ENCODE data around the gene GAS7.

Gene GAS7

DNA sequence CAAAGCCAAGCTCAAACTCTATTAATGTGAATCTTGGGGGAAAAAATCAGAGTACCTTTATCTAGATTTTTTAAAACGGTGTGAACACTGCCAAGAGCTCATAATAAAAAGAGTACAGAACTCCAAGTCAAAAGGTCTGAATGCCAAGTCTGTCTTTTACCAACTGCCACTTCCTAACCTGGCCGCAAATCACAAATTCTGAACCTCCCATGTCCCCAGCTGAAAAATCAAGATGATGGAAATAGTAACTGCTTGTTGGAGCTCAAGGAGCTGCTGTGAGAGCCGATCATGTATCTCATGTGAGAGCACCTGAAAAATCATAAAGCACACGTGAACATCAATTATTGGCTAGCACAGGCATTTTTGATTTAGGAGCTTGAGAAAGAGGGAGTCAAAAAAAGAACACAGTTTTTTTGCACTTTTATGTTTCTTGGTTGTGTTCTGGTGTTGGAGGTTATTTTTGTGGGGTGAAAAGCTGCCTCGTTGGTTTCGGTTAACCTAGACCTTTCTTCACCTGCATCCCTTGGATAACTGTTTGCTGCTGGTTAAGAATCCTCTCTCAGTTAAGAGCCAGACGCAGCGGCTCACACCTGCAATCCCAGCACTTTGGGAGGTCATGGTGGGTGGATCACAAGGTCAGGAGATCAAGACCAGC, 50.5 kb downstream of the GAS7 start:
- TF ChIP-seq, protein P1, sequence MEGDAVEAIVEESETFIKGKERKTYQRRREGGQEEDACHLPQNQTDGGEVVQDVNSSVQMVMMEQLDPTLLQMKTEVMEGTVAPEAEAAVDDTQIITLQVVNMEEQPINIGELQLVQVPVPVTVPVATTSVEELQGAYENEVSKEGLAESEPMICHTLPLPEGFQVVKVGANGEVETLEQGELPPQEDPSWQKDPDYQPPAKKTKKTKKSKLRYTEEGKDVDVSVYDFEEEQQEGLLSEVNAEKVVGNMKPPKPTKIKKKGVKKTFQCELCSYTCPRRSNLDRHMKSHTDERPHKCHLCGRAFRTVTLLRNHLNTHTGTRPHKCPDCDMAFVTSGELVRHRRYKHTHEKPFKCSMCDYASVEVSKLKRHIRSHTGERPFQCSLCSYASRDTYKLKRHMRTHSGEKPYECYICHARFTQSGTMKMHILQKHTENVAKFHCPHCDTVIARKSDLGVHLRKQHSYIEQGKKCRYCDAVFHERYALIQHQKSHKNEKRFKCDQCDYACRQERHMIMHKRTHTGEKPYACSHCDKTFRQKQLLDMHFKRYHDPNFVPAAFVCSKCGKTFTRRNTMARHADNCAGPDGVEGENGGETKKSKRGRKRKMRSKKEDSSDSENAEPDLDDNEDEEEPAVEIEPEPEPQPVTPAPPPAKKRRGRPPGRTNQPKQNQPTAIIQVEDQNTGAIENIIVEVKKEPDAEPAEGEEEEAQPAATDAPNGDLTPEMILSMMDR (IDR thresholded peaks at IDR 0.05; ENCODE audit: control insufficient read depth, insufficient read depth, low read depth, low read length, missing control alignments) = no peak
- no peak for DNase-seq (ENCODE audit: low read depth)
- H3K4me3 ChIP-seq (ENCODE audit: control insufficient read depth, low read depth, low read length) = no peak overlapping the region

GRCh38 chr17:10147040-10147439, 51.4 kb downstream of the GAS7 start:
- DNase-seq (ENCODE audit: low read depth) = no peak
- no peak overlapping the region for H3K4me3 ChIP-seq (ENCODE audit: control insufficient read depth, low read depth, low read length)
- TF ChIP-seq, protein P1 (IDR thresholded peaks at IDR 0.05; ENCODE audit: control insufficient read depth, insufficient read depth, low read depth, low read length, missing control alignments) = no peak

DNA sequence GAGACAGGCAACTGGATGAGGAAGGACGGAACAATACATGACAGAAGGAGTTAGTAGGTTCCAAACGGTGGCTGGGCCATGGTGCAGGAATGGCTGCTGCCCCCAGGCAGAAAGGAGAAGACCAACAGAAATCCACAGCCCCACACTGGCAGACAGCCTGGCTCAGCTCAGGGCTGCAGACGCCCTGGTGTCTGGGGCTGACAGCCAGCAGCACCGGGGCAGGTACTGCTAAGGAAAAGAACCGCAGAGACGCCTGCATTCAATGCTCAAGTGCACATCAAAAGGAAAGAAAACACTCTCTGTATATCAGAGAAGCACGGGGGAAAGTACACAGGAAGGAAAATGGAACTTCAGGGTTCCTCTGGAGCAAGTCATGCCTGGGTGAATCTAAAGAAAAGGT, 53.4 kb downstream of the GAS7 start:
- TF ChIP-seq, protein P1 (IDR thresholded peaks at IDR 0.05; ENCODE audit: control insufficient read depth, insufficient read depth, low read depth, low read length, missing control alignments) = no peak
- no peak overlapping the region for H3K4me3 ChIP-seq (ENCODE audit: control insufficient read depth, low read depth, low read length)
- DNase-seq (ENCODE audit: low read depth) = no peak

DNA sequence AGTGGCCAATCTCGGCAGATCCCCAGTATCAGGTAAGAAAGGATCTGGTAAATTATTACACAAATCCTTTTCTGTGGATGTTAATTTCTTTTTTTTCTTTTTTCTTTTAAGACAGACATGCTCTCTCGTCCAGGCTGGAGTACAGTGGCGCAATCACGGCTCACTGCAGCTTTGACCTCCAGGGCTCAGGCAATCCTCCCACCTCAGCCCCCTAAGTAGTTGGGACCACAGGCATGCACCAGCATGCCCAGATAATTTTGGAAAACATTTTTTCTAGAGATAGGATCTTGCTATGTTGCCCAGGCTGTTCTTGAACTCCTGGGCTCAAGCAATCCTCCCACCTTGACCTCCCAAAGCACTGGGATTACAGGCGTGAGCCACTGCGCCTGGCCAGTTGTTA, 54.0 kb downstream of the GAS7 start:
- H3K4me3 ChIP-seq (ENCODE audit: control insufficient read depth, low read depth, low read length) = no peak overlapping the region
- DNase-seq (ENCODE audit: low read depth) = no peak
- TF ChIP-seq, protein P1 (IDR thresholded peaks at IDR 0.05; ENCODE audit: control insufficient read depth, insufficient read depth, low read depth, low read length, missing control alignments) = no peak

GRCh38 chr17:10141436-10141835, 57.0 kb downstream of the GAS7 start:
- TF ChIP-seq, protein P1 (IDR thresholded peaks at IDR 0.05; ENCODE audit: control insufficient read depth, insufficient read depth, low read depth, low read length, missing control alignments) = no peak

DNA sequence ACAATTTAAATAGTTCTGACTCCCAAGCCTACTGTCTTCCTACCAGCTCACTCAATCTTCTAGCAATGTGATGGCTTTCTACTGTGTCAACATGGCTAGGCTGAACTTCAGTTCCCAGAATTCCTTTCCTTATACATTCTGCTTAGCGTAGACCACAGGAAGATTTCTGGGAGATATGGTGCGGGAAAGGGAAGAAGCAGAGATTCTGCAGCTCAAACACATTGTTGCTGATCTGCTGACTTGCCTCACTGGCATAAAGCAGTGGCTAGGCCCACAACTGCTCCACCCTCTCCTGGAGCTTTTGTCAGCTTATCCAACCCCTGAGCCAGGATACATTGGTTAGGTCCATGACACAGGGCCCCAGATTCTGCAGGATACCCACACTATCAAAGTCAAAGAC, 58.8 kb downstream of the GAS7 start:
- no peak for DNase-seq (ENCODE audit: low read depth)
- H3K4me3 ChIP-seq (ENCODE audit: control insufficient read depth, low read depth, low read length) = no peak overlapping the region
- TF ChIP-seq, protein P1 (IDR thresholded peaks at IDR 0.05; ENCODE audit: control insufficient read depth, insufficient read depth, low read depth, low read length, missing control alignments) = no peak

More at GRCh38 chr17:10141436-10141835, 57.0 kb downstream of the GAS7 start:
- DNase-seq (ENCODE audit: low read depth) = no peak
- no peak overlapping the region for H3K4me3 ChIP-seq (ENCODE audit: control insufficient read depth, low read depth, low read length)

Measured in AG09309 (cell line).